GM21390 (cell line): ENCODE measurements around the gene DCAF5.

Experiments used
- ATAC-seq: cut with Tn5 transposase; IDR thresholded peaks from one replicate; pipeline ENCODE4 v1.9.1; 2021; ENCODE audit not compliant: unreplicated experiment

Gene DCAF5

DNA sequence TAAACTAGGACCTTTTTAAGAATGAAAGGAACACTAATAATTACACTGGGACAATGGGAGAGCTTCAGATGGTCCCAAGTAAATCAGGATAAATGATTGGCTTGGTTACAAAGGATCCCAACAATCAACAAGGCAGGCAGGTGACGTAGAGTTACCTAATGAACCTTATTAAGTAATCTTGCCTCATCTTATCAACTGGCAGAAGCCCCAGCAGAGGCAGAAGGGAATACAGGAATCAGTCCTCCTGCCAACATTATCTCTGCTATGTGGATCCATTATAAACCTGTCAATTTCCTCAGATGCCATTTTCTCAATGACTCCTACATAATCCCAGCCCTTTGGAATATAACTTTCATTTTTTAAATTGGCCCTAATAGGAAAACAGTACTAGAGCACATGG lies 11.4 kb downstream of the DCAF5 start:
- ATAC-seq, result no peak

GRCh38 chr14:69139743-69140142 lies 13.2 kb downstream of the DCAF5 start:
- no peak for ATAC-seq

DNA sequence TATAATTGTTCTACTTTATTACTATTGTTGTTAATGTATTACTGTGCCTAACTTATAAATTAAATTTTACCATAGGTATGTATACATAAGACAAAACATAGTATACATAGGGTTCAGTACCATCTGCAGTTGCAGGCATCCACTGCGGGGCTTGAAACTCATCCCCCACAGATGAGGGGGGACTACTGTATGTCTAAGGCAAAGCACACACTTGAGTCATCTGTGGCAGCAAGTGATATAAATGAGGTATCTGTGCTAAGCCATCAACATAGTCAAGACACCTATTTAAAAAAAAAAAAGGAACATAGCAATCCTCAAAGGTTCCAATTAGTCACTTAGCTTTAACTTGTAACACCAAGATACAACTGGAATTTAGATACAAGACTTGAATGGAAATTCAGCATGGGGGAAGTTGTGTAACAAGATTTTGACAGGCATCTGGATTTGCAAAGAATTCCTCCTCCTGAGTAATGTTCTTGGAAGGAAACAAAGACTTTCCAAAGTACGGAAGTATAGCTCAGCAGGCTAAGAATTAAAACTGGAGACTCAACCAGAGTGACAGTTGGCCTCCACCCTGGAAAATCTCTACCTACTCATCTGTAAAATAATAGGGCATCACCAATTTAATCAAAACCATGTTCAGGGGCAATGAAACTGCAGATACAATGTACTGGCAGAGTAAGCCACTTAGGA lies 14.9 kb downstream of the DCAF5 start:
- no peak for ATAC-seq

GRCh38 chr14:69137416-69137815 lies 15.5 kb downstream of the DCAF5 start:
- peak; percentile 55 for ATAC-seq

DNA sequence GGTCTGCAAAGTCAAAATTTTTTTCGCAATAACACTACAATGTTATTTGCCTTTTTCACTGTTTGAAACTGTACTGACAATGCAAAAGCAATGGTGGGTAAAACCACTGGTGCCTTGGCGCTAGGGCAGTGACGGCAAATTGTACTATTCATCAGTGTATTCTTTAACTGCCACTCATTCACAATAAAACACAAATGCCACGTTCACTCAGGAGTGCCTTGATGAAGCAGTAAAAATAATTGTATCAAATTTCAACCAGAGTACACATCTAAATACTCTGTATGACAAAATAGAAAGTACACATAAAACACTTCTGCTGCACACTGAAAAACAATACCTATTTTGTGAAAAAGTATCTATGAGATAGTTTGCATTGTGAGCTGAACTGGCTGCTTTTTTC lies 17.8 kb downstream of the DCAF5 start:
- no peak for ATAC-seq

GRCh38 chr14:69133206-69134125 lies 19.5 kb downstream of the DCAF5 start:
- ATAC-seq, result no peak

DNA sequence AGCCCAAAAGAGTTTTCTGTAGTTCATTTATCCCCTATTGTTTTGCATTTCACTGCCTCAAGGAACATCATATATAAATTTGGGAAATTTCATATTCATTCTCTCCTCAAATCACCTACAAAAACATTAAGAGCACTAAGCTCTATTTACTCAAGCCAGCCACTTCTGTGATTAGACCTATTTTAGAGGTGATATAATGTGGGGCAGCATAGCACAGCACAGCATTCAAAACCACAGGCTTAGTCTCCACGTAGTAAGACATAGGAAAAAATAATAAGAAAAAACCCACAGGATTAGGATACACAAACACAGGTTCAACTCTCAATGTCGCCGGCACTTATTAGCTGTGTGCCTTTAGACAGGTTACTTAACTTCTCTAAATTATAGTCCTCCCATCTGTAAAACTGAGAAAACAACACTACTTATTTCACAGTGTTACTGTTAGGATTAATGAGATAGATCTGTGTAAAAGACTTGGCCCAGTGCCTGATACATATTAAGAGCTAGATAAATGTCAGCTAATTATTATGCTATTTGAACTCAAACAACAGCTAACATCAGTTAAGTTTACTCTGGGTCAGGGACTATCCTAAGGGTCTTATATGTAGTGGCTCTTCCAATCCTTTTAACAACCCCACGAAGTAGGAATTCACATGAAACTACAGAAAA lies 20.3 kb downstream of the DCAF5 start:
- ATAC-seq, result no peak

GRCh38 chr14:69131176-69131575 lies 21.7 kb downstream of the DCAF5 start:
- no peak for ATAC-seq

GRCh38 chr14:69129264-69129880 lies 23.5 kb downstream of the DCAF5 start:
- ATAC-seq, result no peak

- ATAC-seq, result no peak
Measured at GRCh38 chr14:69118305-69118704, 34.6 kb downstream of the DCAF5 start.

DNA sequence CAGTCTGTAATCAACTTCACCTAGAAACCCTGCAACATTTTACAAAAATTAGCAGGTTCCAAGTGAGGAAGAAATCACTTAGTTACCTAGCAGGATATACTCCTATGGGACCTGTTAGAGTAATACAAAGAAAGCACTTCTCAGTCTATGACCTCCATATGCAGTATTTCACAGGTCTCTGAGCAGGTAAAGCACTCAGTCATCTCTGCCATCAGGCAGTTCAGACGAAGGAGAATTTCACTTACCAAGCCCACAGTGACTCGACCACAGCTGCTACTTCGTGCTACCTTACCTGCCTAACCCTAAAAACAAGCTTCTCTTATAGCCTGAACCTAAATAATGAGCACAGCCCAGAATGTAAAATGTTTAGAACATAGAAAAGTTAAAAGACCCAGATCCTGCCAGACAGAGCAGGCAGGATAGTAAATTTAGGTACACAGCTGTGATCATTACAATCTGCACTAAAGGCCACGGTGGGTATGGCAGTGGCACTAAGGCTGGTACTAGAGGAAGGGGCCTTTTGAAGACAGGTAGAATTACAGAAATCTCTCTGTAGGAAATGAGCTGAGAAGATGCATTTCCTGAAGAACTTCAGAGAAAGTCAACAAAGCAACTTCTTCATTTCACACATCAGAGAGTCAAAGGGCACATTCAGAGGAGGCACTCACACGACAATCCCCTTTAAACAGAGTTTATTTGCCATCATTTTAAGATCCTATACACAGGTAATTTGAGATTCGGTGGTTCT lies 35.7 kb downstream of the DCAF5 start:
- ATAC-seq, result no peak

- no peak for ATAC-seq
Measured at GRCh38 chr14:69115407-69116185, 37.3 kb downstream of the DCAF5 start.

GRCh38 chr14:69114763-69115162 lies 38.2 kb downstream of the DCAF5 start:
- no peak for ATAC-seq

GRCh38 chr14:69108358-69108757 lies 44.6 kb downstream of the DCAF5 start:
- no peak for ATAC-seq

DNA sequence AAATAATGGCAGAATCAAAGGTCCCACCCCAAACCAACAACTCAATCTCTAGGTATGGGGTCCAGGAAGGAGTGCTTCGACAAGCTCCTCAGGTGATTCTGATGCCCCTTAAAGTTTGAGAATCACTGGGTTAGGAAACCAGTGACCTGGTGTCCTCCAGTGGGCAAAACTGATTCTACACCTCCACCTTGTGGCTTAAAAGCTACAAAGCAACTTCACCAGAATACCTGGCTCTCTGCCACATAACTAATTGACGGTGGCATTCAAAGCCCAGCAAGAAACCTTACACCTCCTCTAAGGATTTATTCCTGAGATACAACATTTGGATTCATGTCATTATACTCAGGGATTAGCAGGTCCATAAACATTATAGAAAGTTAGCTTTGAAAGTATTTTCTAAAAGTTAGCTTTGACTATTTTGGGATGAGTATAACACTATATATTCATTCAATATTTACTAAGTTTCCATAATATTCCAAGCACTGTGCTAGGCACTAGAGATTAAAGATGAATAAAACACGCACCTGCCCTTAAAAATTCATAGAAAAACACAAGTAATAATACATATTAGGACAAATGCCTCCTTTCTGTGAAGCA lies 45.4 kb downstream of the DCAF5 start:
- ATAC-seq, result no peak

GRCh38 chr14:69106451-69106850 lies 46.5 kb downstream of the DCAF5 start:
- no peak for ATAC-seq

DNA sequence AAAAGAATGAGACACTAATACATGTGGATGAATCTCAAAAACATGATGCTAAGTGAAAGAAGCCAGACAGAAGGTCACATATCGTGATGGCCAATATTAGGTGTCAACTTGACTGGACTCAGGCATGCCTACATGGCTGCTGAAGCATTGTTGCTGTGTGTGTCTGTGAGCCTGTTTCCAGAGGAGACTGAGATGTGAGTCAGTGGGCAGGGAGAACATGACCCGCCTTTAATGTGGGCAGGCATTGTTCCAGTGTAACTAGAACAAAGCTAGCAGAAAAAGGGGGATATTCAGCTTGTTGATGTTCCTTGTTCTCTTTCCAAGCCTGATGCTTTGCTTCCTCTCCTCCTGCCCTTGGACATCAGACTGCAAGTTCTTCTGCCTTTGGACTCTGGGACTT lies 47.6 kb downstream of the DCAF5 start:
- no peak for ATAC-seq

DNA sequence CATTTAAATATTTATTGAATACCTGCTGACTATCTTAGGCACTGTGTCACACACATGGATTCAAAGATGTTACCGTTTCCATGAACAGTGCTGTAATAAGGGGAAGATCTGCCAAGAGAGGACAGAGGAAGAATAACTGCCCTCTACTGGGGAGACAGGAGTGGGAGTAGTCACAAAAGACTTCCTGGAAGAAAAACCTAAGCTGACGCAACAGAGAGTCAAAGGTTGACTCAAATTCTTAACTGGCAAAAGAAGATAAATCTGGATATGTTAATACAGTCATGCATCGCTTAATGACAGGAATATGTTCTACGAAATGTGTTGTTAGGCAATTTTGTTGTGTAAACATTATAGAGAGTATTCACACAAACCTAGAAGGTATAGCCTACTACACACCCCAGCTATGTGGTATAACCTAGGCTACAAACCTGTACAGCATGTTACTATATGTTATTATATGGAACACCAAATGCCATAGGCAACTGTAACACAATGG lies 51.5 kb downstream of the DCAF5 start:
- no peak for ATAC-seq

DNA sequence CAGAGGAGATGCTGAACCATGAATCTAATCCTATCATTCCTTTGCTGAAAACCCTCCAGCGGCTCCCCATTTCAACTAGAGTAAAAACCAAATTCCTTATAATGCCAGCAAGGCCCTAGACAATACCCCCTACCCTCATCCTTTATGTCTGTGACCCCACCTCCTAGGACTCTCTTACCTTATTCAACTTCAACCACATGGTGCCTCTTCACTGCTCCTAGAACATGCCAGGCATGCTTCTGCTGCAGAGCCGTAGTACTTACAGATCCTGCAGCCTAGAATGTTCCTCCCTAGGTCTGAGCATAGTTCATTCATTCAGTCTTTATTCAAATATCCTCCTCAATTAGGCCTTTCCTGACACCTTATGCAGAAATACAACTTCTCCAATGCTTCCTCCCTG lies 54.9 kb downstream of the DCAF5 start:
- ATAC-seq, result no peak
